Thyroid gland (tissue), 4 donors: ENCODE results near the gene DYNLT1. TPM values are rescaled to one million over a fixed set of nuclear protein-coding genes. Genes with fewer than 3 reads are reported as not detected.
A peak's percentile ranks its signal among the peaks of the same experiment; 100 is the strongest.

Experiments
- DNase-seq, 2 donors: peaks; one replicate each; pipeline ENCODE4 v3.0.0-alpha.2; 2019
- H3K27ac ChIP-seq, 3 donors: fragments of 200-600 bp; sonication (generic); 1 replicate in 2 of 3; 2 replicates in 1 of 3; pipeline ENCODE4 v1.5.1; 2016 to 2019; ENCODE audit warnings: mild to moderate bottlenecking in 1 of 3, moderate library complexity in 1 of 3
- H3K27me3 ChIP-seq: fragments of 200-600 bp; sonication (generic); one replicate; pipeline ENCODE4 v1.5.1; 2019
- H3K36me3 ChIP-seq, 2 donors: fragments of 200-600 bp; sonication (generic); one replicate each; pipeline ENCODE4 v1.5.1; 2016 to 2019
- H3K4me1 ChIP-seq, 2 donors: fragments of 200-600 bp; sonication (generic); one replicate each; pipeline ENCODE4 v1.5.1; 2017 to 2019
- H3K4me3 ChIP-seq, 3 donors: fragments of 200-600 bp; sonication (generic); replicated peaks in 1 of 3; 1 replicate in 2 of 3; 2 replicates in 1 of 3; pipeline ENCODE4 v1.5.1; 2016; ENCODE audit warnings: mild to moderate bottlenecking in 1 of 3
- H3K9me3 ChIP-seq: fragments of 200-600 bp; sonication (generic); one replicate; pipeline ENCODE4 v1.5.1; 2017
- CTCF ChIP-seq, 6 experiments: fragments of 200-600 bp in 3 of 6; fragments of 450-650 bp in 3 of 6; sonication (generic) in 3 of 6; IDR thresholded peaks; one replicate each; pipeline ENCODE4 v1.5.1; 2016 to 2019; ENCODE audit warnings: antibody characterized with exemption in 6 of 6, mild to moderate bottlenecking in 2 of 6, inconsistent platforms in 1 of 6, moderate library complexity in 1 of 6
- POLR2A ChIP-seq, 2 donors: fragments of 450-650 bp; IDR thresholded peaks; one replicate each; pipeline ENCODE4 v1.6.1; 2017; ENCODE audit warnings: antibody characterized with exemption in 2 of 2, mild to moderate bottlenecking in 2 of 2, moderate library complexity in 1 of 2
- whole genome bisulfite sequencing, 2 donors: methylation state at CpG; one replicate each; pipeline ENCODE4 v1.1.5; 2017; 5-methylcytosine and 5-hydroxymethylcytosine counted together
- intact Hi-C: fragments of 100-400 bp; cut with DNase I; formaldehyde crosslinking; loops from one replicate; pipeline ENCODE4 v1.15.1; 2023
- total RNA-seq, 4 donors: library from RNA; depleted of rRNA; stranded (reverse); fragments of >200 nt; gene quantifications; one replicate each; pipeline ENCODE4 v1.2.3, GENCODE V29; 2016

Gene DYNLT1
- total RNA-seq, 4 donors from 2014 or later, result 76.6 to 113 (median 93.4) TPM

GRCh38 chr6:158610319-158610968, 34.1 kb downstream of the DYNLT1 start:
- Histone ChIP-seq H3K9me3 (no peaks in the 10 kb centered on the region), H3K27me3 (no peaks in the 10 kb centered on the region), H3K4me1 (peaks cover 0 to 22% of the 10 kb centered on the region in 2 donors), H3K4me3 (no peak overlapping the region), H3K27ac (peak overlapping the region in 1 of 3 donors; percentile 73), H3K36me3 (peaks cover 0 to 12% of the 10 kb centered on the region in 2 donors)
- intact Hi-C loops, result no loop called here
- no peak for DNase-seq
- TF ChIP-seq CTCF (IDR thresholded peaks at IDR 0.05) (no peak), POLR2A (IDR thresholded peaks at IDR 0.05) (no peak)
- WGBS, 2 donors, result 83 to 87% methylated on average over 9 of the region's 9 CpGs

- no peaks in the 10 kb centered on the region for H3K9me3 ChIP-seq
- TF ChIP-seq POLR2A (IDR thresholded peaks at IDR 0.05) (no peak), CTCF (IDR thresholded peaks at IDR 0.05) (no peak)
- H3K36me3 ChIP-seq, result peaks cover 0 to 12% of the 10 kb centered on the region in 2 donors
- H3K4me3 ChIP-seq, result no peak overlapping the region
- 91 to 93% methylated on average over 13 of the region's 13 CpGs for WGBS, 2 donors
- DNase-seq, result no peak
- H3K27ac ChIP-seq, result no peak overlapping the region
- peaks cover 0 to 22% of the 10 kb centered on the region in 2 donors for H3K4me1 ChIP-seq
- intact Hi-C loops, result loop anchor here (5.0 kb wide), 1 partner anchor 387 kb away; no protein-coding TSS in a partner anchor
- no peaks in the 10 kb centered on the region for H3K27me3 ChIP-seq
Observed at GRCh38 chr6:158609455-158610155, 34.9 kb downstream of the DYNLT1 start.

- intact Hi-C loops, result loop anchor here (5.0 kb wide), 1 partner anchor 386 kb away; no protein-coding TSS in a partner anchor
- WGBS, 2 donors, result 92 to 97% methylated on average over 11 to 12 of the region's 12 CpGs
- H3K27me3 ChIP-seq, result no peaks in the 10 kb centered on the region
- no peak overlapping the region for H3K27ac ChIP-seq
- H3K9me3 ChIP-seq, result no peaks in the 10 kb centered on the region
- H3K4me1 ChIP-seq, result peaks cover 0 to 19% of the 10 kb centered on the region in 2 donors
- no peak for DNase-seq
- peaks cover 0 to 12% of the 10 kb centered on the region in 2 donors for H3K36me3 ChIP-seq
- TF ChIP-seq POLR2A (IDR thresholded peaks at IDR 0.05) (no peak), CTCF (IDR thresholded peaks at IDR 0.05) (no peak)
- H3K4me3 ChIP-seq, result no peak overlapping the region
Observed at GRCh38 chr6:158608221-158608620, 36.3 kb downstream of the DYNLT1 start.

- H3K4me3 ChIP-seq, result no peak overlapping the region
- TF ChIP-seq CTCF (IDR thresholded peaks at IDR 0.05), result no peak
- no peak for TF ChIP-seq POLR2A (IDR thresholded peaks at IDR 0.05)
- H3K27ac ChIP-seq, result no peak overlapping the region
- no peaks in the 10 kb centered on the region for H3K9me3 ChIP-seq
- no peaks in the 10 kb centered on the region for H3K27me3 ChIP-seq
- H3K36me3 ChIP-seq, result peaks cover 0 to 12% of the 10 kb centered on the region in 2 donors
- intact Hi-C loops, result loop anchor here (5.0 kb wide), 1 partner anchor 385 kb away; no protein-coding TSS in a partner anchor
- H3K4me1 ChIP-seq, result peaks cover 0 to 17% of the 10 kb centered on the region in 2 donors
- WGBS, 2 donors, result 90 to 95% methylated on average over 11 to 14 of the region's 14 CpGs
- no peak for DNase-seq
Observed at GRCh38 chr6:158607411-158608170, 37.0 kb downstream of the DYNLT1 start.
